ENCODE measurements around the gene PPFIBP2. TPM values are rescaled to one million over a fixed set of nuclear protein-coding genes. Genes with fewer than 3 reads are reported as not detected.
A peak's percentile ranks its signal among the peaks of the same experiment; 100 is the strongest.

The PPFIBP2 gene
- total RNA-seq, 4 donors from 2014 or later: 8.0 to 26.5 (median 11.3) TPM

DNA sequence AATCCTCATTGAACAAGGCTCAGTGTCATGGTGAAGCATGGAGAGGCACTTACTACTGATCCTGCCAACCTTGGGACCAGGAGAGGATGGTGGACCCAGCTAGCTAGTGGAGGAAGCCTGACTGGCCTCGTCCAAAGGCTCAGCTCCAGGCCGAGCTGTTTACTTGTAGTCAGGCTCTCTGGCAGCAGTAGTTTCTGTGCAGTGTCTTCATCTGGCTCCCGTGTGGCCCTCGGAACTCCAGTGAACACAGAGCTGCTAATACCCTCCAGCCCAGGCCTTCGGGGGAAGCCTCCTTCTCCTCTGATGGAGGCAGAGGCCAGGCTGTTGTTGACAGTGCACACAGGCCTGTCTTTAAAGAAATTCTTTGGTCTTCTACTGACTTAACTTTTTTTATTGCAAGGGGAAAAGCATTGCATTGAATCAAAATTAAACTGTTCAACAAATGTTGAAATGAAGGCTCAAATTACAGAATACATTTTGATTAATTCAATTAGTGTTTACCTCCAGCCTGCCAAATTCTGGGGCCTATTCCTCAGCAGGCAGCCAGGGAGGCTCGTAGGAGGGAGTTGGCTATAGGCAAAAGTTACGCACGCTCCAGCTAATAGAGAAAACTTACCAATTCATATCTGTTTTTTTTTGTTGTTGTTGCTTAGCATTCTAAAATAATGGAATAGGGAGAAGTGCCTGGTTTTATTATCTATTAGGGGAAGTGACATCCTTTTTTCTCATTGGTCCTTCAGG is 18.8 kb downstream of the PPFIBP2 start:
- ATAC-seq: peak; percentile 34
- Histone ChIP-seq H3K9me3 (no peaks in the 10 kb centered on the region), H3K4me3 (no peak overlapping the region), H3K27ac (peak overlapping the region in 1 of 4 donors; percentile 24), H3K27me3 (no peaks in the 10 kb centered on the region), H3K36me3 (no peaks in the 10 kb centered on the region), H3K4me1 (peaks cover 0 to 4% (median 0%) of the 10 kb centered on the region in 3 donors)
- TF ChIP-seq POLR2A (IDR thresholded peaks at IDR 0.05) (no peak), POLR2AphosphoS5 (IDR thresholded peaks at IDR 0.05) (no peak), EP300 (IDR thresholded peaks at IDR 0.05) (no peak), CTCF (IDR thresholded peaks at IDR 0.05) (no peak)
- WGBS, 2 donors (ENCODE audit: low coverage in 1 of 2): 49 to 86% methylated on average over 3 to 5 of the region's 8 CpGs

GRCh38 chr11:7533199-7534041 is 19.6 kb downstream of the PPFIBP2 start:
- Histone ChIP-seq H3K4me3 (no peak overlapping the region), H3K27ac (no peak overlapping the region), H3K9me3 (no peaks in the 10 kb centered on the region), H3K36me3 (no peaks in the 10 kb centered on the region), H3K4me1 (peaks cover 0 to 5% (median 0%) of the 10 kb centered on the region in 3 donors), H3K27me3 (no peaks in the 10 kb centered on the region)
- 58 to 59% methylated on average over 4 to 8 of the region's 8 CpGs for WGBS, 2 donors (ENCODE audit: low coverage in 1 of 2)
- no peak for ATAC-seq
- TF ChIP-seq POLR2A (IDR thresholded peaks at IDR 0.05) (no peak), CTCF (IDR thresholded peaks at IDR 0.05) (no peak), EP300 (IDR thresholded peaks at IDR 0.05) (no peak), POLR2AphosphoS5 (IDR thresholded peaks at IDR 0.05) (no peak)

DNA sequence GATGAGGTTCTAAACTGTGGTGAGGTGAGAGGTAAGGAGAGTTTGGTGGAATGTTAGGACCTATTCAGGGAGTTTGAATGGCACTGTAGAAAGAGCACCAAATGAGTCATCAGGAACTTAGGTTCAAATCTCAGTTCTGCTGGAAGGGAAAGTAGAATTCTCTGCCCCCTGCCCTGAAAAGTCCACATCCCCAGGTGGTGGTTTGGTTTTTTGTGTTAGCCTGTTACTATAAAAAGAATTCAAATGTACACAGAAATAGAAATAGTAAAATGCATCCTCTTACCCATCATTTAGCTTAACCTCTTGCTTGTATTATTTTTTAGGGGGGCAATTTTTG is 20.2 kb downstream of the PPFIBP2 start:
- H3K36me3 ChIP-seq: no peaks in the 10 kb centered on the region
- H3K27ac ChIP-seq: no peak overlapping the region
- peaks cover 0 to 8% (median 0%) of the 10 kb centered on the region in 3 donors for H3K4me1 ChIP-seq
- no peak overlapping the region for H3K4me3 ChIP-seq
- H3K9me3 ChIP-seq: no peaks in the 10 kb centered on the region
- ATAC-seq: no peak
- H3K27me3 ChIP-seq: no peaks in the 10 kb centered on the region
- no peak for TF ChIP-seq CTCF (IDR thresholded peaks at IDR 0.05)
- TF ChIP-seq POLR2A (IDR thresholded peaks at IDR 0.05): no peak
- no peak for TF ChIP-seq POLR2AphosphoS5 (IDR thresholded peaks at IDR 0.05)
- TF ChIP-seq EP300 (IDR thresholded peaks at IDR 0.05): no peak

GRCh38 chr11:7536100-7536499 is 22.3 kb downstream of the PPFIBP2 start:
- peaks cover 0 to 8% (median 0%) of the 10 kb centered on the region in 3 donors for H3K4me1 ChIP-seq
- 18 to 40% methylated on average over 2 to 4 of the region's 8 CpGs for WGBS, 2 donors (ENCODE audit: low coverage in 1 of 2)
- no peak for ATAC-seq
- TF ChIP-seq EP300 (IDR thresholded peaks at IDR 0.05): no peak
- TF ChIP-seq POLR2A (IDR thresholded peaks at IDR 0.05): no peak
- no peak for TF ChIP-seq POLR2AphosphoS5 (IDR thresholded peaks at IDR 0.05)
- TF ChIP-seq CTCF (IDR thresholded peaks at IDR 0.05): no peak
- H3K9me3 ChIP-seq: no peaks in the 10 kb centered on the region
- H3K36me3 ChIP-seq: no peaks in the 10 kb centered on the region
- no peaks in the 10 kb centered on the region for H3K27me3 ChIP-seq
- no peak overlapping the region for H3K4me3 ChIP-seq
- no peak overlapping the region for H3K27ac ChIP-seq
